Ecto neural progenitor cell (in vitro differentiated cells): ENCODE measurements around the gene CFAP74.

Experiments
- DNase-seq: peaks from one replicate; pipeline ENCODE4 v3.0.0-alpha.2; 2018; ENCODE audit warnings: low spot score

The CFAP74 gene

DNA sequence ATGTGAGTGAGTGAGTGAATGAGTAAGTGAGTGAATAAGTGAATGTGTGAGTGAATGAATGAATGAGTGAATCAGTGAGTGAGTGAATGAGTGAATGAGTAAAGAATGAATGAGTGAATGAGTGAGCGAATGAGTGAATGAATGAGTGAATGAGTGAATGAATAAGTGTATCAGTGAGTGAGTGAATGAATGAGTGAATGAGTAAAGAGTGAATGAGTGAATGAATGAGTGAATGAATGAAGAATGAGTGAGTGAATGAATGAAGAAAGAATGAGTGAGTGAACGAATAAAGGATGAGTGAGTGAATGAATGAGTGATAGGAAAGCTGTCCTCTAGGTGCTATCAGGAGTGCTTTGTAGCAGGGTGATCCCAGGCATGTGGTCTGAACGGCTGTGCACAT, 35.7 kb downstream of the CFAP74 start:
- no peak for DNase-seq

DNA sequence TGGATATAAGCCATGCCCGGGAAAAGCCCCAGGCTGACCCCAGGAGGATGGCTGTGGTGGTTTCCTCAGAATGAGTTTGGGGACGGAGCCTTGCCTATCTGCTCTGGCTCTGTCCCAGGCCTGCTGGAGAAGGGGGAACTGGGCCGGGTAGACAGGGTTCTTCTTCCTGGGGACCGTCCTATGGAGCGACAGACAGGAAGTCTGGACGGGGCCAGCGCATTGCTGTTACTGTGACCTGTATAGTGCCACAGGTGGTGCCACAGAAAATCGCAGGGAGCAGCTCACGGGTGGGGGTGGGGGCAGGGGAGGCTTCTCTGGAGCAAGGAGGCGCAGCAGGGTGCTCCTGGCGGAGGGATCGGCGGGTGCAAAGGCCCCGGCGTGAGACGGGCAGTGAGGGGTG, 36.4 kb downstream of the CFAP74 start:
- no peak for DNase-seq

DNA sequence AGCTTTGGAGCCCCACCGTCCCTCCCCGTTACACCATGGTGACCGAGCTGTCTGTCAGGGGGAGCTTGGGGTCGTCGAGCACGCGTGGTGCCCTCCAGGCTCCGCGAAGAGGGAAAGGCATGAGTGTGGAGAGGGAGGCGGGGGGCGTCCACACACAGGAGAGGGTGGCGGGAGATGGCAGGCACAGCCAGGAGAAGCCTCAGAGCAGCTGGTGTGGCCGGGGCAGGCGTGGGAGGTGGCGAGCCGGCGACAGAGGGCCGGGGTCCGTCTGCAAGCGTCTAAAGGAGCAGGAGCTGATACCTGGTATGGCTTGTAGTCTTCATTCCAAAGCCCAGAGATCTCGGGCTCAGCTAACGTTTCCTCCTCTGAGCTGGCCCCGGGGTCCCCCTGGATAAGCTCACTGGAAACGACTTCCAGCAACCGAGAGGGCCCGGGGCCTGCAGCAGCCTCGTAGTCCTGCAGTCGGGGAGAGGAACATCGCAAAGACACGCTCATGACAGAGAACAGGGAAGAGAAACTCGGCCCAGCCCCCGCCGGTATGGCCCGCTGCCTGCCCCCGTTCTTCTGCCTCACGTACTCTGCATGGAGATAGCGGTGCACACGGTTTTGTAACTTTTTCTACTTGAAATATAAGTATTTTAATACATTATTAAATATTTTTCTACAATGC, 37.4 kb downstream of the CFAP74 start:
- DNase-seq, result no peak

DNA sequence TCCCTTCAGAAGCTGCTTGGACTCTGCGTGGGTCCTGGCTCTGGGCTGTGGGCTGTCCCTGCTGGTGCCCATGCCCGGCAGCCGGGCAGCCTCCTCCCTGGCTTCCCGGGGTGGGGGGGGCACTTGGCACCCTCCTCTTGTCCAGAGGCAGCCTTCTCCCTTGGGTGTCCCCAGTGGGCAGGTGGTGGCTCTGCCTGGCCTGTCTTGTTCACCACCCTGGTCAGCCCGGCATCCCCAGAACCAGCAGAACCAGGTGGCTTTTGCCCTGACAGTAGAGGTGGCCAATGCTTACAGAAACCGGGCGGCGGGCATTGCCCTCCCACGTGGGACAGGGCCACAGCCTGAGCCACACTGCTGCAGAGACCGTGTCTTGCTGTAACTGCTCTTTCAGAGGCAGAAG, 38.0 kb downstream of the CFAP74 start:
- DNase-seq, result no peak

DNA sequence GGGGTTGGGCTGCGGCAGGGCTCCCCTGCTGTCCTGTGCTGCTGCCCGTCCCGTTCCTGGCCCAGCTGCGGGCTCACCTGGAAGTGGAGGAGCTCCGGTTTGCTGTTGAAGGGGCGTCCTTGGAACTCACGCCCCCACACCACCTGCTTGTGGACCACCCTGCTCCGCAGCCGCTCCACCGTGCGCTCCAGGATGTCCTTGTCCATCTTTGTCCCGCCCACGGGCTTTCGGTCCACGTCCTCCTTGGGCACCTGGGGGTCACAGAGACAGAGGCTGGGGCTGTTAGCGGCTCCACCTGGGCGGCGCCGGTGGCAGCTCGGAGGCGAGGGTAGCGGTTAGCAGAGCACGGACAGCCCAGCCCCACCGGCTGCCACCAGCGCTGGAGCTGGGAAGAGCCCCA, 38.8 kb downstream of the CFAP74 start:
- DNase-seq, result no peak

DNA sequence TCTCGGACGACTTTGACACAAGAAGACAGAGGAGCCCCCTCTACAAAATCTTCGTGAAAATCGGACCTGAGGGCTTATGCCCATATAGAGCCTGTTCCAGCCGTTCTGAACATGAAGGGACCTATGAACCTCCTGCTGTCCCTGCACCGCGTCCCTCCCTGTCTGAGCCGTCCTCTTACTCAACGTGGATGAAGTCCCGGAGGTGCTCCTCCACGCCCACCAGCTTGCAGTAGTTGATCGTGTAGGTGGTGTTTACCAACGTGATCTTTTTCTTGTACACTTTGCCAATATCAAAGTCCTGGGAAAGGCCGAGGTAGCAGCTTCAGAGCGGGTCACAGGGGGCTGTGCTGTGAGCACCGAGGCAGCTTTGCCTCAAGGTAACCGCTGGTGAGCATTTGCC, 40.0 kb downstream of the CFAP74 start:
- DNase-seq, result no peak

DNA sequence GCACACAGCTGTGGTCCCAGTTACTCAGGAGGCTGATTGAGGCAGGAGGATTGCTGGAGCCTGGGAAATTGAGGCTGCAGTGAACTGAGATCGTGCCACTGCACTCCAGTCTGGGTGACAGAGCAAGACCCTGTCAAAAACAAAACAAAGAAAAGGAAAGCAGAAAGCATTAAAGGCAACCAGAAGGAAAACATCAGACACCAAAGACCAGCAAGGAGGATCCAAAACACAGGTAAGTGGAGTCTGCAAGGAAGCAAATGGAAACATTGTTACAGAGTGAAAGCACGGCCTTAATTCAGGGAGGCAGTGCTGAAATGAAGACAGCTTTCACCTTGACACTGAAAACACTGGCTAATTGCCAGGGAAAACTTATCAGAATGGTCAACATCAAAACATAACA, 40.8 kb downstream of the CFAP74 start:
- no peak for DNase-seq

DNA sequence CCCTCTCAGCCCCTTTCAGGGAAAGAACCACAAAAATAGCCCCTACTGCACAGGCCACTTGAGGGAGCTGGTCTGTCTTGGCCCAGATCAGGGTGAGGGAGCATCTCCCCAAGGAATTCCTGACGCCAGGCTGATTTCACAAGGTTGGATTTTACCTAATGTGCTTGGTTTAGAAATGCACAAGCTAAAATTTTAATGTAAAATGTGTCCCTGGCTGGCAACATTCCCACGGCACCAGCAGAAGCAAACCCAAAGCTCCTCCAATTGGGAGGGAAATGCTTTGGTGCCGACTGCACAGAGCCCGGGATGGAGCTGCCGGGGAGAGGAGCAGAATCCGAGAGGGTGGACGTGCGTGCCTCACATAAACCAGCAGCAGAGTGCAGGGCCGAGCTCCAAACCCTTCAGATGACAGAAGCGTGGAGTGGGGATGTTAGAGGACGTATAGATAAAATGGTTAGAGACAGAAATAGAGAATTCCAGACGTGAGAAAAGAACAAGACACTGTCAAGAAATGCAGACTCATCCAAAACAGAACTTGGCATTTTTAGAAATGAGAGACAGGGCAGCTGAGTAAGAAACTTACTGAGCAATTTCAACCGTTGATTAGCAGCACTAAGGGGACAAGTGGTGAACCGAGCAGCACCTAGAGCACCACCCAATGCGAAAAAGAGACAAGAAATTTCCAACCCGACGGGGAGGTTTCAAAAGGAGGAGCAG, 42.9 kb downstream of the CFAP74 start:
- no peak for DNase-seq

DNA sequence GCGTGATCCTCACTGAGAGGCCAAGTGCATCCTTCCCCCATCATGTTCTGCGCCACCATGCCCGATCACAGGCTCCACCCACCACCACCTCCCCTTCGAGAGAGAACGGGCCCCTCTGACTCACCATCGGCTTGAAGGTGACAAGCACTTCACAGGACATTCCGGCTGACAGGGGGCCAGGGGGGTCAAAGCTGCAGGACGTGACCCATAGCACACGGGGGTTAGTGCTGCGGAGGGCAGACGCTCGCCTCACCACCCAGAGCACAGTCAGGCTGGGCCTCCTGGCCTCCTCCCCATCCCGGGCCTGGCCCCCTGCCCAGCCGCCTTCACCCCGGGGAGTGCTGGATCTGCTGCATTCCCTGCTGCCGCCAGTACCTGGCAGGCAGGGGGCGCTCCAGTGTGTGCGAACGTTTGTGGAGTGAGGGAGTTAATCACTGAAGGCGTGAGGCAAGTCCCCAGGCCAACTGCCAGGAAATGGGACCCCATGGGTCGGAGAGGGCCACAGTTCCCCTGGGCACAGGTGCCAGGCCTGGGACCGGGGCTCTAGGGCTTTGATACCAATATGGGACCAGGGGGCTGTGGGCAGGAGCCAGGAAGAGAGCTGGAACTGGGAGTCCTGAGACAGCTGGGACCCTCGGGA, 43.6 kb downstream of the CFAP74 start:
- peak; percentile 91 for DNase-seq

DNA sequence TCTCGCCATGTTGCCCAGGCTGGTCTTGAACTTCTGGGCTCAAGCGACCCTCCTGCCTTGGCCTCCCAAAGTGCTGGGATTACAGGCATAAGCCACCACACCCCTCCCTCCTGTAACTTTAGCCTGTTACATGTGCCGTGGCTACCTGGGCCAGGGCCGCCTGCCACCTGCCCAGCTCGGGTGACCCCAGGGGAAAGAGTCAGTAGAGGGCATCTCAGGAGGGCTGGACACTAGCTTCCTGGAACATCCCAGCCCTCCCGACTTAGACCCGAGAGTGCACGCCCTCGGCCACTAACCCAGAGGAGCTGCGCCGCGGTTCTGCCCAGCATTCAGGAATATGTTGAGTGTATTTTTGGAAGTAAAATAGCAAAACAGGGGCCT, 44.1 kb downstream of the CFAP74 start:
- DNase-seq, result no peak

DNA sequence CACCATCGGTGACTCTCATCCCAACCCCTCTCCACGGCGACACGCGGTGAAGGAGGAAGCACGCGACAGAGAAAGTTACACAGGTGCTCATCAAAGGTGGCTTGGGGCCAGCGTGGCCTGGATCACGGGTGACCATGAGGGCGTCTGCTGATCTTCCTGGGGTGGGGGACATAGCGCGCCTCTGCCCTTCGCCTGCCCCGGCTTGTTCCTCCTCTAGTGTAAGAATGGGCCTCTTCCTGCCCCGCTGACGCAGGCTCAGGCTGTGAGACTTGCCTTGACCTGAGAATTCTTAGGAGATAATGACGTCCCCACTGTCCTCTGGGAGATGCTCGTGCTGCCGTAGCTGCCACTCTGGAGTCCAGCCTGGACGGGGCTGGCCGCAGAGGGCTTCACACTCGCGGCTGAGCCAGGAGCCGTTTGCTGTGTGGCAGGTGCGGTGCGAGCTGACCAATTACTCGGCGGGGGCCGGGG, 45.5 kb downstream of the CFAP74 start:
- DNase-seq, result no peak

DNA sequence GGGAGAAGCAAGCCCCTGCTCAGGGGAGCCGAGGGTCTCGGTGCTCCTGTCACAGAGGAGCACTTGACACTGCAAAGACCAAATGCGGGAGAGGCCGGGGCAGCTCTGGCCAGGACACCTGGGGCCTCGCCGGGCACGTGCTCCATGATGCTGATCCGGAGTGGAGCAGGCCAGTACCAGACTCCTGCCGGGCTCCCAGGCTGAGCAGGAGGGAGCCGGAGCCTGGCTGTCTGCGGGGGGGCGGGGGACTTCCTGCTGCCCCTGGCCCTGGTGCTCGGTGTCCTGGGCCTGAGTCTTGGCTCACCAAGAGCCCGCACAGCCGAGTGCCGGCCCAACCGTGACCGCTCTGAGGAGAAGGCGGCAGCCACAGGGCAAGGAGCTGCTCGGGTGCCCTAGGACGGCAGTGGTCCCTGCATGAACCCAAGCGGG, 46.0 kb downstream of the CFAP74 start:
- DNase-seq, result no peak

DNA sequence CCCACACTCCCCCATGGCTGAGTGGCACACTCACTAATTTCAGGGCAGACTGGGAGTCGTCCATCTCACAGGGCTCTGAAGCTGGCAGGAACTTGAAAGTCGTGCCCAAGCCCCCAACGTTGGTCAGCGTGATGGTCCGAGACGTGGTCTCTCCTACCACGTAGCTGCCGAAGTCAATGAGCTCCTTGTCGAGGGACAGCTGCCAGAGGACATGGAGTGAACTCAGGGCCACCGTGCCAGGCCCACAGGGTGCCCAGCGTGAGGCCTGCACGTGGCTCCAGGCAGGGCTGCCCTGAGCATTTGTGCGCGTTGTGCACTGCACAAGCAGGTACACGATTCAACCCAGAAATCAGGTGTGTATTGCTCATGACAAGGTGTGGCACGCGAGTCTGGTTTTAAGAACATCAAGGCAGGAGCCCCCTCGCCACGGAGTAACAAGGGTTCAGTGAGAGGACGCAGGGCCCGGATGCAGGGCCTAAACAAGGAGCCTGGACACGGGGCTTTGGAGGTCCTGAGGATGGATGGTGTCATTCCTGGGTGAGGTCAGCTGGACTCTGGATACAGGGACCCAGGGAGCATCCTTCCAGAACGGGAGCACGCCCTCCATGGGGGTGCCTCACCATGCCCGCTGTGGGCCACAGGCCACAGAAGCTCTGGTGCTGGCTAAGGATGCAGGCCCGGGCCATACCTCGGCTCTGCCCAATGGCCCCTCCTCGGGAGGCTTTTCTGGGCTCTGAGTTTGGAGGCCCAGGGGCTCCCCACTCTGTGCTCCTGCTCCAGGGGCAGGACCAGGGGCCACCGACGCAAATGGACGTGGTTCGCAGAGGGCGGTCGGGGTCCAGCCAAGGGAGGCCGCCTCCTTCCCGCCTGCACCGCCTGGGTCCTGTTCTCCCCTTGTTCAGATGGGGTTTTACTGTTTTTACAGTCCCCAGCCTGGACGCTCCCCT, 46.7 kb downstream of the CFAP74 start:
- DNase-seq, result no peak

DNA sequence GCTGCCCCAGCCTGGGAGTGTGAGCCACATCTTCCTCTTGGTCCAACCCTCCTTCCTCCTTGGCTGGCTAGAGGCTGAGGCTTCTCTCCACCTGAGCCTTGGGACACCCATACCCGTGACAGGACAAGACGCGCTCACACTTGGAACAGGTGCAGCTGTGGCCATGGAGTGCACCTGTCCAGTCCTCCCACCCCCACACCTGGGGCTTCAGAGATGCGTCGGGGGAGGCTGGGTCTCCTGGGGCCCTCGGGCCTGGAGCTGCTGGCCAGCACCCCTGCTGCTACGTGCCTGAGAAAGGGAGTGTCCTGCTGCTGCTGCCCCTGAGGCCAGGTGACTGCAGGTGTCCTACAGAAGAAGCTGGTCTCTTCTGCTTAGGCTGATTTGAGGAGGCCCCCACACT, 47.5 kb downstream of the CFAP74 start:
- no peak for DNase-seq

DNA sequence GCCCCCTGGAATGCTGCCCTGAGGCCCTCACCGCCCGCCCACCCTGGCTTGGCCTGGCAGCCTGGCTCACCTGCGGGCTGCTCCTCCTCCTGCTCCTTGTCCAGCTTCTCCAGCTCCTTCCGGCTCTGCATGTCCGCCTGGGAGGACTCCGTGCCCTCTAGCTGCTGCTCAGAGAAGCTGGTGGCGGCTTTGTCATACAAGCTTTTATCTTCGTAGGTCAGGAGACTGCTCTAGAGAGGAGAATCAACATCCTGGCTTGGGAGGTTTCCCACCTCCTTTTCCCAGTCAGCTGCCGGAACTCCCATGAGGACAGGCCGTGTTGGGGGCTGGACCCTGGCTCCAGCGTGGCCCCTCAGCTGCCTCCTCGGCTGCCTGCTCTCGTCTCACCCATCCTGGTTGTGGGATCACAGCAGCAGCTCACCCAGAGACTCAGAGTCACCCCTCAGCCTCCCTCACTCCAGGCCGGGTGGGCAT, 47.9 kb downstream of the CFAP74 start:
- no peak for DNase-seq

DNA sequence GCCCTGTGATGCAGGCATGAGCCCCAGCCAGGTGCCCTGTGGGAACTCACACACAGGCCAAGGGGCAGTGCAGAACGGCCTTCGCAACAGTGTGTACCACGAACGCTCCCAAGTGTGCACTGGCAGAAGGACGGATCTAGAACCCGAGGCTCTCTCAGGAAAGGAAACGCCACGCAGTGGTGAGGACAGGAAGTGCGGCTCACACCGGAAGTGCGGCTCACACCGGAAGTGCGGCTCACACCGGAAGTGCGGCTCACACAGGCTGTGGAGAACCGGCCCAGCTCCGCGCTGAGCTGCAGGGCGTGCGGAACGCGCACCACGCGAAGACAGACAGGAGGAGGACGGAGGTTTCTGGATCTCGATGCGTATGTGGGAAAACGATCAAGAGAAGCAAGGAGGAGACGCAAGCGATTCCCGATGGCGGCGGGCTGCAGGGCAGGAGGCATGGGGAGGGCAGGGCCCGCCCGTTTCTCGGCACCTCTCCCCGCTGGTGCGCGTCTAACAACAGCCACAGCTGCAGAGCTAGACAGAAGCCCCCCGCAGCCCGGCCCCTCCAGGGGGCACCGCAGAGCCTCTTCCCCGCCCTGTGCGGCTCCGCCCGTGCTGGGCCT, 48.6 kb downstream of the CFAP74 start:
- DNase-seq, result no peak

DNA sequence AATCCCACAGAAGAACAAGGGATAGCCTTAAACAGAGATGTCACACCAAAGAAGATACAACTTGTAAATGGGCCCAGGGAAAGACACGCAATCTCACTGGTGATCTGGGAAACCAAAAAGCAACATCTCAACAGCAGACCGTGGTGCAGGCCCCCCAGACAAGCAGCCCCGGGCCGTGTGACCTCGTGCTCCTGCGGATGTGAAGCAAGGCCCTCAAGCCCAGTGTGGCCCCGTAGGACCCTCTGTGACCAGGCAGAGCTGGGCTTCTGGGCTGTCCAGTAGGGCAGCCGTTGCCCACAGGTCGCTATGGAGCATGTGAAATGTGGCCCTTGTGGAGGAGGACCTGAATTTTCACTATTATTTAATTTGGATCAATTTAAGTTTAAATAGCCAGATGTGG, 49.6 kb downstream of the CFAP74 start:
- DNase-seq, result no peak

DNA sequence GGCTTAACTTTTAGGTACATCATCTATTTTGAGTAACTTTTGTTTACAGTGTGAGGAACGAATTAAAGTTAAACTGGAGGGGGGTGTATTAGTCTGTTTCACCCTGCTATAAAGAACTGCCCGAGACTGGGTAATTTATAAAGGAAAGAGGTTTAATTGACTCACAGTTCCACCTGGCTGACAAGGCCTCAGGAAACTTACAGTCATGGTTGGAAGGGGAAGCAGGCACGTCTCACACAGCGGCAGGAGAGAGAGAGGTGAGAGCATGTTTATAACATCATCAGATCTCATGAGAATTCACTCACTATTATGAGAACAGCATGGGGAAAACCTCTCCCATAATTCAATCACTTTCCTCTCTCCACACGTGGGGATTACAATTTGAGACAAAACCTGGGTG, 52.6 kb downstream of the CFAP74 start:
- no peak for DNase-seq

DNA sequence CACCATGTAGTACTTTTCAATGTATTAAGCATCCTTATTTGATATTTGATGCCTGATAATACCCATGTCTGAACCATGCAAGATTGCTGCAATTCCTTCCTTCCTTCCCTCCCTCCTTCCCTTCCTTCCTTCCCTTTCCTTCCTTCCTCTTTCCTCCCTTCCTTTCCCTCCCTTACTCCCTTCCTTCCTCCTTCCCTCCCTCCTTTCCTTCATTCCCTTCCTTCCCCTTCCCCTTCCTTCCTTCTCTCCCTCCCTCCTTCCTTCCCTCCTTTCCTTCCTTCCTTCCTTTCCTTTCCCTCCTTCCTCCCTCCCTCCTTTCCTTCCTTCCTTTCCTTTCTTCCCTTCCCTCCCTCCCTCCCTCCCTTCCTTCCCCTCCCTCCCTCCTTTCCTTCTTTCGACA, 54.8 kb downstream of the CFAP74 start:
- no peak for DNase-seq

DNA sequence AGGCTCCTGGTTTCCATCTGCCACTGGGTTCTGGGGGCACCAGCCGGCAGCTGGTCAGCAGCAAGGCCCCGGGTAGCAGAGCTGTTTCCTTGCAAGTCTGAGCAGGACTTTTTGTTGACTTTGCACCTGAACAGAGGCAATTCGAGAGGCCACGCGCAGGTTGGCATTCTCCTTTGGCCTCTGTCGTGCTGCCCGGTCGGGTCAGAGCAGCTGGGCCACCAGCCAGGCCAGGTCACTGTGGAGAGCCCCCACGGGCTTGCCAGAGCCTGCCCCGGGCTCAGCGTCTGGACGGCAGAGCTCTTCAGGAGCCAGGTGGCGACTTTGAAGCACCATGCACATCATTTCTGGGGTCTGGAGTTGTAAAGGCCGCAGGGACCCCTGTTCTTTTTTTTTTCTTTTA, 56.1 kb downstream of the CFAP74 start:
- DNase-seq, result no peak

DNA sequence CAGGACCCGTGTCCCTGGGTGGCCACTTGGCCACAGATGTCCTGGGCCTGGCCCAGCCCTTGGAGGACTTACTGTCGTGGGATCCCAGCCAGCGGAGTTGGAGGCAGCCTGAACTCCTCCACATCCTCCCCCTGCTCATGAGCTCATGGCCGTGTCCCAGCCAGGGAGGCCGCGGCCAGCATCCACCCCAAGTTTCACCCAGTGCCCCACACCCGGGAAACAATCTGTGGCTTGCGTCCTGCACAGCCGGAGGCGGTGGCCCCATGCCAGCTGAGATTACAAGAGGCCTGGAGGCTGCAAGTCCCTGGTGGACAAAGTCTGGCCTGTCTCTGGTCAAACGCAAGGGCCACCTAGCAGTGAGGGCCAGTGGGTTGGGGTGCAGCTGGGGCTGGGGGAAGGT, 57.0 kb downstream of the CFAP74 start:
- DNase-seq, result no peak
